PC-3 (cell line): ENCODE results near the gene CARTPT.

Experiments used
- EZH2 ChIP-seq: fragments of 300-600 bp; sonication (generic); IDR thresholded peaks from one replicate; pipeline ENCODE4 v1.6.1; 2017; ENCODE audit warnings: antibody characterized with exemption, mild to moderate bottlenecking, low read length; ENCODE audit not compliant: unreplicated experiment
- TF ChIP-seq, protein P1 (sequence below): fragments of 300-600 bp; sonication (generic); conservative IDR thresholded peaks from 2 replicates; pipeline ENCODE4 v1.5.1; 2017; ENCODE audit warnings: antibody characterized with exemption, low read depth, mild to moderate bottlenecking, low read length

DNA sequence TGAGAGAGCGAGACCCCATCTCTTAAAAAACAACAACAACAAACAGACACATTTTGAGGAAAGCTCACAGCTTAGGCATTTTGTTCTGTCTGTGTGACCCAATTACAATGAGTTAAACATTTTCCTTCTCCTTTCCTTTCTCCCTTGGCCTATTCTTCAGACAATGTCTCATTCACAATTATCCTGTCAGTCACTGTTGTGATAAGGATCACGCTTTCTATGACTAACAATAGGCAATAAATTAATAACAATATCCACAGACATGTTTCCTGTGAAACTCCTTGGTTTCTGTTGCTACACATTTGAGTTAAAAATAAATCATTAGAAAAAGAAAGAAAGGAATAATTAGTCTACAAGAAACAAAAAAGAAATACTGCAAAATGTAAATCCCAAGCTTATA, 19.8 kb upstream of the CARTPT start:
- TF ChIP-seq, protein P1, sequence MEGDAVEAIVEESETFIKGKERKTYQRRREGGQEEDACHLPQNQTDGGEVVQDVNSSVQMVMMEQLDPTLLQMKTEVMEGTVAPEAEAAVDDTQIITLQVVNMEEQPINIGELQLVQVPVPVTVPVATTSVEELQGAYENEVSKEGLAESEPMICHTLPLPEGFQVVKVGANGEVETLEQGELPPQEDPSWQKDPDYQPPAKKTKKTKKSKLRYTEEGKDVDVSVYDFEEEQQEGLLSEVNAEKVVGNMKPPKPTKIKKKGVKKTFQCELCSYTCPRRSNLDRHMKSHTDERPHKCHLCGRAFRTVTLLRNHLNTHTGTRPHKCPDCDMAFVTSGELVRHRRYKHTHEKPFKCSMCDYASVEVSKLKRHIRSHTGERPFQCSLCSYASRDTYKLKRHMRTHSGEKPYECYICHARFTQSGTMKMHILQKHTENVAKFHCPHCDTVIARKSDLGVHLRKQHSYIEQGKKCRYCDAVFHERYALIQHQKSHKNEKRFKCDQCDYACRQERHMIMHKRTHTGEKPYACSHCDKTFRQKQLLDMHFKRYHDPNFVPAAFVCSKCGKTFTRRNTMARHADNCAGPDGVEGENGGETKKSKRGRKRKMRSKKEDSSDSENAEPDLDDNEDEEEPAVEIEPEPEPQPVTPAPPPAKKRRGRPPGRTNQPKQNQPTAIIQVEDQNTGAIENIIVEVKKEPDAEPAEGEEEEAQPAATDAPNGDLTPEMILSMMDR, result no peak
- TF ChIP-seq EZH2, result no peak
